HEK293 (cell line): ENCODE data around the gene SIGLEC15.

ENCODE experiments used
- CTCF ChIA-PET: fragments of 350-600 bp; formaldehyde crosslinking; extraction: SDS; loops from one replicate; lab custom pipeline; 2021; ENCODE audit warnings: antibody characterized with exemption; lab: Yijun Ruan, JAX
- POLR2A ChIA-PET: fragments of 300-600 bp; formaldehyde crosslinking; extraction: SDS; loops from one replicate; lab custom pipeline; 2020; ENCODE audit warnings: antibody characterized with exemption, inconsistent platforms; lab: Yijun Ruan, JAX
- H3K27ac ChIP-seq: fragments of 200-500 bp; sonication (Bioruptor generic); 2 replicates; pipeline ENCODE4 v1.5.1; 2014; ENCODE audit warnings: low read depth, low read length, control low read depth, inconsistent platforms; ENCODE audit errors: extremely low read depth
- H3K36me3 ChIP-seq, 2 experiments: fragments of 200-500 bp in 1 of 2; sonication (Bioruptor generic) in 1 of 2; 1 replicate in 1 of 2; 2 replicates in 1 of 2; pipeline ENCODE4 v1.5.1; 2014 to 2017; ENCODE audit warnings: inconsistent platforms in 2 of 2, low read length in 2 of 2; ENCODE audit not compliant: control insufficient read depth in 2 of 2, insufficient read depth in 1 of 2
- H3K4me1 ChIP-seq: fragments of 200-500 bp; sonication (Bioruptor generic); 2 replicates; pipeline ENCODE4 v1.5.1; 2014; ENCODE audit warnings: mild to moderate bottlenecking, low read length, inconsistent platforms; ENCODE audit not compliant: control insufficient read depth, insufficient read depth
- H3K4me3 ChIP-seq: 2 replicates; pipeline ENCODE4 v1.5.1; 2011; ENCODE audit warnings: low read depth, mild to moderate bottlenecking, control low read depth, low read length, moderate library complexity
- H3K9me3 ChIP-seq: fragments of 200-500 bp; sonication (Bioruptor generic); 2 replicates; pipeline ENCODE4 v1.5.1; 2014; ENCODE audit warnings: low read depth, low read length, inconsistent platforms; ENCODE audit not compliant: control insufficient read depth, insufficient read depth
- HOXA7 ChIP-seq: sonication (generic); formaldehyde crosslinking; IDR thresholded peaks from 2 replicates; pipeline ENCODE4 v1.8.1; 2022; ENCODE audit warnings: missing genetic modification reagents, borderline replicate concordance
- TSHZ1 ChIP-seq: fragments of 450-650 bp; formaldehyde crosslinking; IDR thresholded peaks from 2 replicates; pipeline ENCODE4 v1.5.1; 2016; ENCODE audit warnings: missing biosample characterization, missing genetic modification characterization, borderline replicate concordance
- ZBTB11 ChIP-seq: fragments of 450-650 bp; formaldehyde crosslinking; conservative IDR thresholded peaks from 2 replicates; pipeline ENCODE4 v1.5.1; 2016; ENCODE audit warnings: low read depth, missing biosample characterization, missing genetic modification characterization
- ZBTB44 ChIP-seq: fragments of 450-650 bp; IDR thresholded peaks from 2 replicates; pipeline ENCODE4 v1.5.1; 2018; ENCODE audit warnings: missing biosample characterization, mild to moderate bottlenecking, missing genetic modification characterization
- ZBTB49 ChIP-seq: fragments of 450-650 bp; formaldehyde crosslinking; IDR thresholded peaks from 2 replicates; pipeline ENCODE4 v1.5.1; 2016; ENCODE audit warnings: missing biosample characterization, missing genetic modification characterization, low read depth
- ZEB2 ChIP-seq: fragments of 450-650 bp; formaldehyde crosslinking; IDR thresholded peaks from 2 replicates; pipeline ENCODE4 v1.5.1; 2016; ENCODE audit warnings: missing biosample characterization, missing genetic modification characterization
- ZNF175 ChIP-seq: fragments of 450-650 bp; formaldehyde crosslinking; IDR thresholded peaks from 2 replicates; pipeline ENCODE4 v1.5.1; 2016; ENCODE audit warnings: missing biosample characterization, missing genetic modification characterization
- ZNF211 ChIP-seq: fragments of 450-650 bp; formaldehyde crosslinking; IDR thresholded peaks from 2 replicates; pipeline ENCODE4 v1.5.1; 2016; ENCODE audit warnings: low read depth, missing biosample characterization, missing genetic modification characterization
- ZNF341 ChIP-seq: fragments of 450-650 bp; formaldehyde crosslinking; IDR thresholded peaks from 2 replicates; pipeline ENCODE4; 2016; ENCODE audit warnings: low read depth, missing biosample characterization, missing genetic modification characterization
- ZNF362 ChIP-seq: fragments of 450-650 bp; formaldehyde crosslinking; IDR thresholded peaks from 2 replicates; pipeline ENCODE4 v1.5.1; 2016; ENCODE audit warnings: missing biosample characterization, missing genetic modification characterization
- ZNF391 ChIP-seq: fragments of 450-650 bp; formaldehyde crosslinking; IDR thresholded peaks from 2 replicates; pipeline ENCODE4 v1.5.1; 2016; ENCODE audit warnings: low read depth, missing biosample characterization, missing genetic modification characterization, borderline replicate concordance
- ZNF488 ChIP-seq: fragments of 450-650 bp; formaldehyde crosslinking; IDR thresholded peaks from 2 replicates; pipeline ENCODE4 v1.5.1; 2016; ENCODE audit warnings: missing biosample characterization, missing genetic modification characterization
- ZNF548 ChIP-seq: fragments of 450-650 bp; formaldehyde crosslinking; IDR thresholded peaks from 2 replicates; pipeline ENCODE4 v1.5.1; 2016; ENCODE audit warnings: missing biosample characterization, missing genetic modification characterization
- ZNF549 ChIP-seq: fragments of 450-650 bp; IDR thresholded peaks from 2 replicates; pipeline ENCODE4 v1.5.1; 2018; ENCODE audit warnings: missing biosample characterization, missing genetic modification characterization, mild to moderate bottlenecking, inconsistent platforms, moderate library complexity
- ZNF670 ChIP-seq: fragments of 450-650 bp; formaldehyde crosslinking; IDR thresholded peaks from 2 replicates; pipeline ENCODE4 v1.5.1; 2016; ENCODE audit warnings: missing biosample characterization, missing genetic modification characterization, low read depth

The SIGLEC15 gene

GRCh38 chr18:45860492-45860891 lies 35.0 kb downstream of the SIGLEC15 start:
- CTCF ChIA-PET, result interaction anchor here (0.8 to 1.2 kb wide), 2 partner anchors 50 to 112 kb away, joined by 3 read pairs; no protein-coding TSS in a partner anchor
- peaks cover 41 to 71% of the 10 kb centered on the region in 2 experiments for H3K36me3 ChIP-seq

GRCh38 chr18:45860971-45861370 lies 35.5 kb downstream of the SIGLEC15 start:
- no peak for TF ChIP-seq HOXA7 (CRISPR knock-in tag)
- TF ChIP-seq ZNF488 (tag by site-specific recombination), result no peak
- no peak for TF ChIP-seq ZNF341 (tag by site-specific recombination)
- no peak for TF ChIP-seq ZNF549 (tag by site-specific recombination)
- TF ChIP-seq TSHZ1 (tag by site-specific recombination), result no peak
- TF ChIP-seq ZNF670 (tag by site-specific recombination), result no peak
- TF ChIP-seq ZBTB49, result no peak
- Histone ChIP-seq H3K4me3 (no peak overlapping the region), H3K36me3 (peaks cover 40 to 71% of the 10 kb centered on the region in 2 experiments), H3K27ac (no peak overlapping the region), H3K9me3 (no peaks in the 10 kb centered on the region), H3K4me1 (no peaks in the 10 kb centered on the region)
- ChIA-PET POLR2A (no interaction called here), CTCF (interaction anchor here (0.8 to 1.2 kb wide), 2 partner anchors 49 to 112 kb away, joined by 3 read pairs; no protein-coding TSS in a partner anchor)

More at GRCh38 chr18:45860492-45860891, 35.0 kb downstream of the SIGLEC15 start:
- POLR2A ChIA-PET, result no interaction called here
- Histone ChIP-seq H3K4me3 (no peak overlapping the region), H3K27ac (no peak overlapping the region), H3K4me1 (no peaks in the 10 kb centered on the region), H3K9me3 (no peaks in the 10 kb centered on the region)
- TF ChIP-seq ZBTB44 (tag by site-specific recombination), result no peak
- no peak for TF ChIP-seq ZNF548 (tag by site-specific recombination)
- no peak for TF ChIP-seq ZBTB11 (tag by site-specific recombination)
- TF ChIP-seq ZNF175, result no peak
- TF ChIP-seq ZNF362, result no peak
- TF ChIP-seq ZNF391 (tag by site-specific recombination), result no peak
- no peak for TF ChIP-seq ZNF211
- TF ChIP-seq ZEB2, result no peak
